GM21515 (cell line): ENCODE measurements around the gene DYSF.
"Not testable (repeated sequence)": the region's sequence is repeated elsewhere in the genome, so short reads cannot be mapped to it uniquely, and the experiment has no call there.

Experiments used
- ATAC-seq: cut with Tn5 transposase; IDR thresholded peaks from one replicate; pipeline ENCODE4 v1.9.1; 2021; ENCODE audit not compliant: unreplicated experiment

Gene DYSF

DNA sequence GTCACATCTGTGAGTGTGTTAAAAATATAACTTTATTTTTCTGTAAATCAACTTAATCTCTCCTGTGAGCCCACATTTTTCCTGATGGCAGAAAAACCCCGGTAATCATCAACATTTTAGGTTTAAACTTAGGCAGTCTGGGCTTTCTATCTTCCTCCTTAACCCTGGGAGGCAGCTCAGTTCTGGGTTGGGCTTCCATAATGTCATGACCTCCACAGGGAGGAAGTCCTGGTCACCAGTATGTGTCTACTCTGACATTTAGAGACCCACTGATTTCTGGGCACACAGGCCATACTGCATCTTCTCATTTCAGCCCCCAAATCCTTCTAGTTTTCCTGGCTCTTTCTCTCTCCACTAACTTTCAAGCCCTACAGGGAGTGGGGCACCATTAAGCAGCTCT lies 181.2 kb downstream of the DYSF start:
- no peak for ATAC-seq

DNA sequence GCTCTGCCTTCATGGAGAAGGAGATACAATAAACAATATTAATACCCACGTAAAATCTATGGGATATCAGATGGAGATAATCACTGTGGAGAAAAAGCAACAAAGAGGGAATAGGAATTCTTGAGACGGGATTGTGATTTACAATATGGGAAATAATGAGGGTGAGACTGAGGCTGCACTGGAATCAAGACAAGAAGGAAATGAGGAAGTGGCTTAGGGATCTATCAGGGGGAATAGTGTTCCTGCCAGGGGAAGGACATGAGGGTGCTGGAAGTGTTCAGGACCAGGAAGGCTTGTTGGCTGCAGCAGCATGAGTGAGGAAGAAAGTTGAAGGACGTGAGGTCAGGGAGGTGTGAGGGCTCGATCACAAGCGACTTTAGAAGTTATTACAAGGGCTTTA lies 182.4 kb downstream of the DYSF start:
- ATAC-seq: no peak

DNA sequence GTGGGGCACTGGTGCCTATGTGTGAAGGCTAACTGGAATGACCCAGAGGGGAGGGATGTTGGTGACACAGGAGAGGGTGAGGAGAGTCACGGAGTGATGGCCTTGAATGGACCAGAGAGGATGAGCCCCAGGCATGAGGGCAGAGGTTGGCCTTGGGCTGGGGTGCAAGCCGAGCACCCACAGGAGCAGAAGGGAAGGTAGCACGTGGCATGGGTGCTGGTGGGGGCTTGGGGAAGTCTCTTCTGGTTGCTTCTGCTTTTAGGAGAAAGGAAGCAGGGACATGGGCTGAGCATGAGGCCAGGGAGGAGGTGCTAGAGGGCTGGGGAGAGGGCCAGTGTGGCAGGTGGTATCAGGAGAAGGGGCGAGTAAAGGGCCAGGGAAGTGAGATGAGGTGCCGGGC lies 183.8 kb downstream of the DYSF start:
- no peak for ATAC-seq

DNA sequence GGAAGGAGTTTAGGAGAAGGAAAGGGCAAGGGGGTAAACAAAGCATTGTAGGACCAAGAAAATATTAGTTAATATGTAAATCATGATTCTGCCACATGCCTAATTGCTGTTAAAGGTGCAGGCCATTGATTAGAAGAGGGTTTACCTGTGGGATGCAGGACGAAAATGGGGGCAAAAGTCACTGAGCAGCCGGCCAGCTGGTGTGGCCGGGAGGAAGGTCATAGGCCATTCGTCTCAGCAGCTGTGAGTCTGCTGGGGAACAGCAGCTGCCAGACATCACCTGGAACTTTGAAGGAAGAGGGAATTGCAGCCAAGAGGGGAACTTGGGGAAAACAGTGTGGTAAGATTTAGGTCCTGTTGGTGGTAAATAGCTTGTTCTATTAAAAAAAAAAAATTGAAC lies 184.4 kb downstream of the DYSF start:
- ATAC-seq: no peak

DNA sequence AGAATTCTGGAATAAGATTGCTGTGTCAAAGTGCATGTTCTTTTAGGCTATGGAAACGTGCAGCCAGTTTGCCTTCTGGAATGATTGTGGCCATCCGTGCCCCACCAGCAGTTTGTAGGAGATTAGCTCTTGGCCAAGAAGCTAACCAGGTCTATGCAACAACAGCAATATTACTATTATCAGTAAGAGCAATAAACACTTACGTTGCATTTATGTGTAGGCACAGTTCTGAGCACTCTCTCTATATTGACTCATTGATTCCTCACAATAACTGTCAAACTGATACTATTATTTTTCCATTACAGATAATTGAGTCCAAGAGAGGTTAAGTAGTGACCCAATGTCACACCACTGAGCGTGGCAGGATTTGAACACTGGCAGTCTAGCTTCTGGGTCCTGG lies 186.4 kb downstream of the DYSF start:
- ATAC-seq: no peak

DNA sequence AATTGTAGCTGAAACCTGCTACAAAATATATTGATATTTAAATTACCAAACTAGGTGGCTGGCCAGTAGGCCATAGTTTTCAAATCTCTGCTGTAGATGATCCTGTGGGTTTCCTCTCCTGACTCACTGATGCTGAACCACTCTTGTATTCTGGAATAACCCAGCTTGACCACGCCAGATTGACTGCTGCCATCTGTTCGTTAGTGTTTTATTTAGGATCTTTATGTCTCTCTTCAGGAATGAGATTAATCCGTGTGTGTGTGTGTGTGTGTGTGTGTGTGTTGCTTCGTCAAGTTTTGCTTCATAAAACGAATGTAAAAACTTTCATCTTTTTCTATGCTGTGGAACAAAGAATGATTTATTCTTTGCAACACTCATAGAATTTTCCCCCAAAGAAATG lies 187.1 kb downstream of the DYSF start:
- ATAC-seq: no peak

DNA sequence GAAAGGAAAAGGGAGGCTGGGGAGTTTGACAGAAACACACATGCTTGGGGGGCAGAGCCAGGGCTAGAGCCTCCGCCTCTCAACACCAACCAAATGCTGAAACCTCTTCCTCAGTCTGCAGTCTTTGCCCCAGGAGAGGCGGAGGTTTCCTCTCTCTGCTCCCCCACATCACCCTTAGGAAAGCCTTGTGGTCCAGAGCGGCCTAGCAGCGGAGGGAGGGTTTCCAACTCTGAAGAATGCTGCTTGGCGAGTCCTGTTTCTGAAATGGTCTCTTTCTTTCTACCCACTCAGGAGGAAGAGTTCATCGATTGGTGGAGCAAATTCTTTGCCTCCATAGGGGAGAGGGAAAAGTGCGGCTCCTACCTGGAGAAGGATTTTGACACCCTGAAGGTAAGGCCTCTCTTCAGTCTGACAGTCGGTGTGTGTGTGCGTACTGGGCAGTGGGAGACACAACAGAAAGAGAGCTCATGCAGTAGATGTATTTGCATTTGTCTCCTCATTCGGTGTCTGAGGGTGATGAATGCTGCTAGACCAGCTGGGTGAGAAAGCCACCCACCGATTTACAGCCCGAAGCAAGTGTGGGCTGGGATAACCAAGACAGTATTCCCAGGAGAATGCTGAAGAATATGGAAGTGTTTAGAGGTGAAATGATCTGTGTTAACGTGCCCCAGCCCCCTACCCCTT lies 190.5 kb downstream of the DYSF start:
- no peak for ATAC-seq

DNA sequence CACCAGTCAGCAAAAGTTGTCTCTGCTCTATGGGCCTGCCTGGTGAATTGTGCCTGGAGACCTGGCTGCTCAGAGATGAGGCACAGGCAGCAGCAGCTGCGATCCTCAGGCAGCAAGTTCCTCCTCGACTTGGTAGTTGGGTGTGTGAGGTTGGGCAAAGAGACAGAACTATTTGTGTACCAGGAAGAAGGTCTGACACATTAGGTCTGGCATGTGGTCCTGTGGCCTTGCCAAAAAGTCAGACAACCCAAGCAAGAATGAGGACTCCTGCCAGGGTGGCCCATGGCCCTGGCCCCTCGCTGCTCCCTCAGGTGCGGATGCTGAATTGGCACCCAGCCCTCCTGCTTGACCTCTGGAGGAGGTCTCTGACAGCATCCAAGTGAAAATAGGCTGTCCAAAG lies 192.7 kb downstream of the DYSF start:
- no peak for ATAC-seq

DNA sequence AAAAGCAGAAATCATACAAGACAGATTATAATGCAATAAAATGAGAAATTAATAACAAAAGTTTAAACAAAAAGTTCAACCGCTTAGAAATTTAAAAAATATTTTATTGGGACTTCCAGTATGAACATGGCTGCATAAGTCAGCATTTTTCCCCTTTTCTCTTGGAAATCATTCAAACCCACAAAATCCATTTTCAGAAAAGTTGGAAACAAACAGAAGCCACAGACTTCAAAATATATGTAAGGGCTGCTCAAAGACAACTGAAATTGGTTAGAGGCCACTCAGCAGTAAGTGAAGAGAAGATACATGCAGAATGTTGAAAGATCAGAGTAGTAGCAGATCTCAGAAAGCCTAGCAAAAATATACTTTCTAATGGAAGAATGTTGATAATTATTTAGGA lies 194.0 kb downstream of the DYSF start:
- no peak for ATAC-seq

DNA sequence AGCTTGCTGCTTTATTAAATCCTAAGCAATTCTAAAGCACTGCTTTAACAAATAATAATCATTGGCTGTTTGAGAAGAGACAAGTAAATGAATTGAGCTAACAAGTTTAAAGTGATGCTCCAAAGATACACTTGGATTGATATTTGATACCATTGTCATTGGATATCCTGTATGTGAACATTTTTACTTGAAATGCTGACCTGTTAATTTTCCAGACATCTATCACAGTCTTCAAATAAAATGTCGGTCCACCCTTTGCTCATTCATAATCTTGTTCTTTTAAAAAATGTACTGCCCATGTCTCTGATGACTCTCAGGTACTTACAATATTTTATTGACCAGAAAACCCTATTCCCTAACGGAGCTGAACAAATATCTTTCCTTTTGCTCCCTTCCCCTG lies 202.1 kb downstream of the DYSF start:
- no peak for ATAC-seq

DNA sequence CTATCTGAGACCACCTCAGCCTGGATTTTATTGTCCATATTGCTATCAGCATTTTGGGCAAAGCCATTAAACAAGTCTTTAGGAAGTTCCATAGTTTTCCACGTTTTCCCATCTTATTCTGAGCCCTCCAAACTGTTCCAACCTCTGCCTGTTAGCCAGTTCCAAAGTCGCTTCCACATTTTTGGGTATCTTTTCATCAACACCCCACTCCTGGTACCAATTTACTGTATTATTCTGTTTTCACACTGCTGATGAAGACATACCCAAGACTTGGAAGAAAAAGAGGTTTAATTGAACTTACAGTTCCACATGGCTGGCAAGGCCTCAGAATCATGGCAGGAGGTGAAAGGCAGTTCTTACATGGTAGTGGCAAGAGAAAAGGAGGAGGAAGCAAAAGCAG lies 204.9 kb downstream of the DYSF start:
- not testable (repeated sequence) for ATAC-seq

DNA sequence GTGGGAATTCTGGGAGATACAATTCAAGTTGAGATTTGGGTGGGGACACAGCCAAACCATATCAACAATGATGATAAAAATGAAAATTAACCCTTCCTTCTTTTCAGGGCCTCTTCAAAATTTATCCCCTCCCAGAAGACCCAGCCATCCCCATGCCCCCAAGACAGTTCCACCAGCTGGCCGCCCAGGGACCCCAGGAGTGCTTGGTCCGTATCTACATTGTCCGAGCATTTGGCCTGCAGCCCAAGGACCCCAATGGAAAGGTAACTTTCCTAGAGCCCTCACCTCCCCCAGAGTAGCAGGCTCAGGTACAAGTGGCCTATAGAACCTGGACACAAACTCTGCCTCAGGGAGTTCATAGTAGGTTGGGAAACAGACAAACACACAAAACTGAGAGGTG lies 205.4 kb downstream of the DYSF start:
- no peak for ATAC-seq

DNA sequence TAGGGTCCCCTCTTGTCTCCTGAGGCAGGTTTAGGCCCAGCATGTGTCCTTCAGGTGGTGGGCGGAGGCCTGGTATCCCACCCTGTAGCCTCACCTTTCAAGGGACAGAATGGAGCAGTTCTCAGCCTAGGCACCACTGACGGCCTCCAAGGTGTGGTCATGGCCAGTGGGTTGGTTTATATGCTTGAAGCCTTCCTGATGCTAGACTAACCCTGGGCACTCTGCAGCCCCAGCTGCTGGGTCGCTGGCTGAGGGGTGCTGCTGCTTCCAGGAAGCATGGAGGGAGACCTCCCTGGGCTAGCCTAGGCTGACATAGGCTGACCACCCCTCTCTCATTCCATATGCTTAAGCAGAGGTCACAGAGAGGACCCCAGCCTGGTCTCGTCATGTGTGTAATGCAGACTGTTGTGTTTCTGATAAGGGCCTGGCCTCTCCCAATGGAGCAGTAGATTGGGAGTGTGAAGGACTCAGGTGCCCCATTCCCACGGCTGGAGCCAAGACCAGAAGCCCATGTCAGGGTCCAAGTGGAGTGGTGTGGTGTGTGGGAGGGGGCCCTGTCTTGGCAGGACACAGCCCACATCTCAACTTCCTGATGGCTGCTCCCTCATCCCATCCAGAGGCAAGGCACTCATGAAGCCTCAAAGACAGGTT lies 206.6 kb downstream of the DYSF start:
- no peak for ATAC-seq

DNA sequence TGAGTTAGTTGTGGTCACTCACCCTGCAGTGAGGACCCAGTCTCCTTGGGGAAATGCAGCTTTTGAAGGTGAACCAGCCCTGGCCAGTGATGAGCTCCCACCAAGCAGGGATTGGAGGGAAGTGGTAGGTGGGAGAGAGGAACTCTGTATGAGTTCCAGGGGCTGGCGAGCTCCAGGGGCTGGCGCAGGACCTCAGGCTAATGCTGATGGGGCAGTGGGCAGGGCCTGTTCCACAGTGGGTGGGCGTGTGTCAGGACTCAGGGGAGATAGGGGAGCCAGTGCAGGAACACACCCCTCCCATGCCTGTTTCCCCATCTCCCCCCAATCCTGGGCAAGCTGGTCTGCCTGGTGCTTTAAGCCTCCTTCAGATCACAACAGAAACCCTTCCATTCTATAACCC lies 208.4 kb downstream of the DYSF start:
- ATAC-seq: no peak

DNA sequence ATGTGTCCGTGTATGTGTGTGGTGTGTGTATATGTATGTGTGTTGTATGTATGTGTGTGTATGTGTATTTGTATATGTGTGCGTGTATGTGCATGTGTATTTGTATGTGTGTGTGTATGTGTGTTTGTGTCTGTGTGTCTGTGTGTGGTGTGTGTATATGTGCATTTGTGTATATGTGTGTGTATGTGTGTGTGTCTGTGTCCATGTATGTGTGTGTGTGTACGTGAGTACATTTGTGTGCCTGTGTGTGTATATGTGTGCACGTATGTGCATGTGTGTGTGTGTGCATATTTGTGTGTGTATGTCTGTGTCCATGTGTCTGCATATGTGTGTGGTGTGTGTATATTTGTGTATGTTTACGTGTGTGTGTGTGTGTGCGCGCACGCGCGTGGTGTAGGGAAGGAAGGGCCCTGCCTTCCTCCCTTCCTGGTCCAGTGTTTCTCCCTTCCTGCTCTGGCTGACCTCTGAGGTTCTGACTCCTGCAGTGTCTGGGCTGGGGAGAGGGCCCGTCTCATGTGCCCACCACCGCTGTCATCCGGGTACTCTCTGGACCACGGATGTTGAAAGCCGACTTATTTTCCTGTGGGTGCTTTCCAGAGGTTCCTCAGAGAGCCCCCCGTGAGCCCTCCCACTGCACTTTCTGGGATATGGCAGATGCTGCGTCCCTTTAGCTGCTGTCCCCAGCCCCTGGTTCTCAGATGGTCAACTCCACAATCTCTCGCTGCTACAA lies 209.5 kb downstream of the DYSF start:
- no peak for ATAC-seq

DNA sequence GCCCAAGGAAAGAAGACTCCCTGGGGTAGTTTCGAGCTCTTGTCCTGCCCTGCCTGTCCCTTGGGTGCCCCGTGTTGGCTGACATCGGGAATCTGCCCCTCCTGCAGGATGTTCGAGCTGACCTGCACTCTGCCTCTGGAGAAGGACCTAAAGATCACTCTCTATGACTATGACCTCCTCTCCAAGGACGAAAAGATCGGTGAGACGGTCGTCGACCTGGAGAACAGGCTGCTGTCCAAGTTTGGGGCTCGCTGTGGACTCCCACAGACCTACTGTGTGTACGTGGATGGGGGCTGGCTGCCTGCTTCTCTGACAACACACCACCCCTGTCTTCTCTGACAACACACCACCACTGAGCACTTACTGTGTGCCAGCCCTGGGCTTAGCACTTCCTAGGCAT lies 210.8 kb downstream of the DYSF start:
- no peak for ATAC-seq

DNA sequence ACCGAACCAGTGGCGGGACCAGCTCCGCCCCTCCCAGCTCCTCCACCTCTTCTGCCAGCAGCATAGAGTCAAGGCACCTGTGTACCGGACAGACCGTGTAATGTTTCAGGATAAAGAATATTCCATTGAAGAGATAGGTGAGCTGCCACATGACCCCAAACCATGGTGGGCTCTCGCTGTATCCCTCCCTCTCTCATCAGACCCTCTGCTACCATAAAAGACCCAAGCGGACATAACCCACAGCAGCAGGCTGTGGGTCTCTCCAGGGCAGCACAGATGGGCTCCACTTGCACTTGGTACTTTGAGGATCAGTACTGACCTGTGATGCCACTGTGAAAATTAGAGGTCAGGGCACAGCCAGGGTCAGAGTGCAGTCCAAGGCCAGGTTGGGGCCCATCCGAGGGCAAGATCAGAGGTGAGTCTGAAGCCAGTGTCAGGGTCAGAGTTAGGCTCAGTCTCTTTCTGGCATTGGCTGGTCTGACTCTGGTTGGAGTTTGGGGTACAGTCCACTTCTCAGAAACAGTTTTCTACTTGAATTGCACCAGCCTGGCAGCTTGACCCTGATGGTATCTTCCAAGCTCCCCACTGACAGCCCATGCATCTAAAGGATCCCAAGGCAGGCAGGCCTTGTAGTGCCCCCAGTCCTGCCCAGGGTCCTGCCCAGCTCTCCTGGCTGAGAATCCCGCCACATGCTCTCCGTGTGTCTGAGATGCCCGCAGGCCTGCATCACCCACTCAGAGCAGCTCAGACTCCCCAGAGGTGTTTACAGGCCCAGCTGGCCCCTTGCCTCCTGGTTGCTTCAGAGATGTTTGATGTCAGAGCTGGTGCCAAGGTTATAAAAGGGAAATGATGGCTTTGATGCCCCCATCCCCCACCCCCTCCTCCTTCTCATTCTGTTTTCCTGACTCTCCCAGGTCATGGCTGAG lies 212.1 kb downstream of the DYSF start:
- ATAC-seq: no peak

DNA sequence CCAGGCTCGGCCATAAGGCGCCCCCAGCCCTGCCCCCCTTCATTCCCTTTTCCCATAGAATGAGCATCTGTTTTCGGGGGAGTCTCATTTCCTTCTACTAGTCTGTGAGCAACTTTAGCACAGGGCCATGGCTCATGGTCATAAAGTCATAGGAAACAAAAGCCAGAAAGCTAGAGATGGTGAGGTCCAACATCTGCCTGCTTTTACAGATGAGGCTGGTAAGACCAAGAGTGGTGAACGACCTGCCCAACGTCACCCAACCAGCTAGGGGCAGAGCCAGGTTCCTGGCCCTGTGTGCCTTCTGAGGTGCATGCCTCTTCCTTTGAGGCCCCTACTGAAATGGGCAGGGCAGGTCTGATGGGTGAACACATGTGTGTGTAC lies 212.7 kb downstream of the DYSF start:
- no peak for ATAC-seq

DNA sequence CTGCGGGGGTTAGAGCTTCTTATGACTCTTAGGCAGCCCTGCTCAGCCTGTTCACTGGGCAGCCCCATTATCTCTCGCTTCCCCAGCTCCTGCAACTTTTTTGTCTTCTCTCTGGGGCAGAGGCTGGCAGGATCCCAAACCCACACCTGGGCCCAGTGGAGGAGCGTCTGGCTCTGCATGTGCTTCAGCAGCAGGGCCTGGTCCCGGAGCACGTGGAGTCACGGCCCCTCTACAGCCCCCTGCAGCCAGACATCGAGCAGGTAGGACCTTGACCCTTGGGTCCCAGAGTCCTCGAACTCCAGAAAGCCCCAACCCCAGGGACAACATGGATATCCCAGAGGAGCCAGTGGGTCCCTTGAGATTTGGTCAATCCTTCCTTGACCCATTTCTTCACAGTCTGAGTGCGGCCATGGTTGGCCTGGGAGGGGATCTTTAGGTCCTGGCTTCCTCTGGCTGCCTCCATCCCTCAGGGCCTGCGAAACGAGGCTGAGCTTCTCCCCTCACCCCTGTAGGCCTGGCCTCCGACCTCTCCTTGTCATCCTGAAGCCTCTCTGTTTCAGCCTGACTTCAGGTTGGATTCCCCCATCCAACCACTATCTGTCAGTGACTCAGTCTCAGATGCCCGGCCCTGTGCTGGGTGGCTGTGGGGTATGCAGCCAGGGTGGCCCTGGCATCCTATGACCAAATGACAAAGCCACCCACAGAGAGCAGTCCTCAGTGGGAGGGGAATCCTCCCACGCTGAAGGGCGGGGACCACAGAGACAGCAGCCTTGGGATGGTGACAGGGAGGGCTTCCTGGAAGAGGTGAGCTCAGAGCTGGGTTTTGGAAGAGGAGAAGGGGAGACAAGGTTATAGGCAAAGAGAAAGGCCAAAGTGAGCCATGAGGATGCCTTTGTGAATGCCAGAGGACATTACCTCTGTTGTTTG lies 214.2 kb downstream of the DYSF start:
- ATAC-seq: no peak

DNA sequence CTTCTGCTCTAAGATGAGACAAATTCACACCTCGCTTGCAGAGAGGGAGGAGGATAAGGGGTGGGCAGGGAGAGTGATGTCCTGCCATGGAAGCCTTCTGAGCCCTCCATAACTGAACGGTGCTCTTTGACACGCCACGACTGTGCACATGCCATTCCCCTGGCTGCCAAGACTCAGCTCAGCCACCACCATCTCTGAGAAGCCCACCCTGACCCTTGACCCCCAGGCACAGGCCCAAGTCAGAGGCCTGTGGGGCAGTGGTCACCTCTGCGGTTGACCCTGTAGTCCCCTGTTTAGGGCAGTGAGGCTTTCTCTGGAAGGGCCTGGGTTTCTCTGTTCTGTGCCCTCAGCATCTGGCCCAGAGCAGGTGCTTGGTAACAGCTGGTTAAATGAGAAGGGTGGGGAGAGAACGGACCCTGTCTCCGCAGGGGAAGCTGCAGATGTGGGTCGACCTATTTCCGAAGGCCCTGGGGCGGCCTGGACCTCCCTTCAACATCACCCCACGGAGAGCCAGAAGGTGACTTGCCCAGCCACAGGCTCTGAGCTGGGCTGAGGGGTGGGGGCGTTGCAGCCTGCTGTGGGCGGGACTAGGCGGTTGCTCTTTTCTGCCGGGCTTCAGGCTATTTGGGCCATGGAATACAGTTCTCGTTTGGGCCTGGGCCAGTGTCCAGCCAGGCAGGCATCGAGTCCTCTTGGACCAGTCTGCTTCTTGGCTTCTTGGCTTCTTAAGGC lies 215.1 kb downstream of the DYSF start:
- ATAC-seq: no peak
